Mucosa of stomach (tissue), 1 donor: ENCODE measurements around the gene ERG.

ENCODE experiments used
- H3K27me3 ChIP-seq: one replicate; pipeline ENCODE4 v1.7.0; 2013; ENCODE audit warnings: mild to moderate bottlenecking, low read length; ENCODE audit not compliant: control insufficient read depth, insufficient read depth
- H3K36me3 ChIP-seq: one replicate; pipeline ENCODE4 v1.7.0; 2013; ENCODE audit warnings: low read length; ENCODE audit not compliant: control insufficient read depth, insufficient read depth
- H3K4me1 ChIP-seq: one replicate; pipeline ENCODE4 v1.7.0; 2013; ENCODE audit warnings: mild to moderate bottlenecking, low read length; ENCODE audit not compliant: control insufficient read depth, insufficient read depth
- H3K4me3 ChIP-seq: one replicate; pipeline ENCODE4 v1.7.0; 2013; ENCODE audit warnings: low read length
- H3K9ac ChIP-seq: one replicate; pipeline ENCODE4 v1.7.0; 2013; ENCODE audit warnings: mild to moderate bottlenecking, low read length, moderate library complexity
- H3K9me3 ChIP-seq: one replicate; pipeline ENCODE4 v1.7.0; 2013; ENCODE audit warnings: mild to moderate bottlenecking, low read length, moderate library complexity; ENCODE audit not compliant: control insufficient read depth
- donor health status: Pancreatic carcinoma.

ERG gene

DNA sequence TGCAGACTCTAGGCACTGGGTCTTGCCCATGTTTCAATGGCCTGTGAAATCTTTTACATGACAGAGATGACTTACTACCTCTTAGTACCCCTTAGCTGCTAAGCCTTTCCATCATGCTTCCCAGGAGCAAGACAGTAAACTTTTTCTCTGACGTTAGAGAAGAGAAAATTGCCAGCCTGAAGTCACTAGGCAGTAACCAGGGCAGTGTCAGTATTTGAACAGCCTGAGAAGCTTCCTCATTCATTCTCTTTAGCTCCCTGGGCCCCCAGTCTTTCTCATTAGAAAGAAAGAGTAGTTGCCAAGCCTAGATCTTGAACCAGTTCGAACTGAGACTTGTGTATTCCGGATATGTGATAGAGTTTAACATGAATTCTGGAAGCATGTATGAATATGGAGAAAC, 99.2 kb downstream of the ERG start:
- no peaks in the 10 kb centered on the region for H3K27me3 ChIP-seq
- no peak overlapping the region for H3K4me3 ChIP-seq
- no peaks in the 10 kb centered on the region for H3K36me3 ChIP-seq
- H3K9me3 ChIP-seq: no peaks in the 10 kb centered on the region
- no peak overlapping the region for H3K9ac ChIP-seq
- H3K4me1 ChIP-seq: no peaks in the 10 kb centered on the region

DNA sequence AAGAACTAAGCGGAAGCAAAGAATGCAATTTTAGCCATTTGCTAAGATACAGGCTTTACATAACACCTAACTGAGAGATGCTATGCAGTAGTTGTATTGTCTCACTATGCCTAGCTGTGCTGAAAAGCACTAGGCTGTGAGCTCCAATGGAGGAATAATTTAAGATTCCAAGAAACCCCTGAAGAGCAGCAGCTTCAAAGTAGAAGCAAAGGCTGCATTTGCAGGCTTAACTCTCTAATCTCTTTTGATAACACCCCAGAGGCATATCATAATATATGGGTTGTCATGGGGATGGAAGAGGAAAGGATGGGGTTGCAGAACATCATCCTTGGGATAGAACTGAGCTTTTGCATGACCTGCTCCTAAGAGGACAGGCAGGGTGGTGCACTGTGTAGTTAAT, 102.0 kb downstream of the ERG start:
- H3K4me1 ChIP-seq: no peaks in the 10 kb centered on the region
- no peaks in the 10 kb centered on the region for H3K9me3 ChIP-seq
- no peak overlapping the region for H3K4me3 ChIP-seq
- H3K36me3 ChIP-seq: no peaks in the 10 kb centered on the region
- no peak overlapping the region for H3K9ac ChIP-seq
- H3K27me3 ChIP-seq: no peaks in the 10 kb centered on the region

DNA sequence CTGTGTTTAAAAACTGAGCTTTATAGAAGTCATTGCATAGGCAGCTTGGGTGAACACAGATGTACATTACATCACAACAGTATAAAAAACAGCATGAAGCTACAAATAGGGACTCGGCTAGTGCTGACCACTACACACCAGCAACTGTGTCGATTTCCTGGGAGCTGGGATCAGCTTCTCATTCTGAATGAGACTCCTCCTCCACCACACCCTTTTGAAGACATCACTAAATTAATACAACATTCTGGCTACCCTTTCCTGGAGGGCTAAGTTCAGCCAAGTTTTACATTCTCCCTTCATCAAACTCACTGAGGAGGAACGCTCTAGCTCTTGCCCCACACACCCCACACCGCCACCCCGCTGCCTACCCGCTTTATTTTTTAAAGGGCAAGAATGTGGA, 102.7 kb downstream of the ERG start:
- Histone ChIP-seq H3K4me1 (no peaks in the 10 kb centered on the region), H3K27me3 (no peaks in the 10 kb centered on the region), H3K36me3 (no peaks in the 10 kb centered on the region), H3K9me3 (no peaks in the 10 kb centered on the region), H3K9ac (no peak overlapping the region), H3K4me3 (no peak overlapping the region)

DNA sequence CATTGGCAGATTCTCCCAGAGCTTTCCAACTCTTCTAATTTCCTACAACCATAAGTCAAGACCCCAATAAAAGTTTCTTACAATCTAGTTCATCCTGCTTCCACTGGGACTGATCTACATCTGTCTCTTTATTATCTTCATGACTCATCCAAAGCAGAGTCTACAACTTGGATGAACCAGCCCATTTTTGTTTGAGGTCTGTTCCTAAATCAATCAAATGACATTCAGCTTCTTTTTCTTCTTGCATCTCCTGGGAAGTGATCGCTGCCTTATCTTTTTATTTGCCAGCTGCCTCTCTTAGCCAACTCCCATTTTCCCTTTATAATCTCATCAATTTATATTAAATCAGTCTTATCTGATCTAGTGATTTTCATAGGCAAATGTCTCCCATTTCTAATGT, 105.6 kb downstream of the ERG start:
- no peaks in the 10 kb centered on the region for H3K27me3 ChIP-seq
- H3K9me3 ChIP-seq: no peaks in the 10 kb centered on the region
- H3K9ac ChIP-seq: no peak overlapping the region
- no peaks in the 10 kb centered on the region for H3K36me3 ChIP-seq
- no peak overlapping the region for H3K4me3 ChIP-seq
- no peaks in the 10 kb centered on the region for H3K4me1 ChIP-seq

DNA sequence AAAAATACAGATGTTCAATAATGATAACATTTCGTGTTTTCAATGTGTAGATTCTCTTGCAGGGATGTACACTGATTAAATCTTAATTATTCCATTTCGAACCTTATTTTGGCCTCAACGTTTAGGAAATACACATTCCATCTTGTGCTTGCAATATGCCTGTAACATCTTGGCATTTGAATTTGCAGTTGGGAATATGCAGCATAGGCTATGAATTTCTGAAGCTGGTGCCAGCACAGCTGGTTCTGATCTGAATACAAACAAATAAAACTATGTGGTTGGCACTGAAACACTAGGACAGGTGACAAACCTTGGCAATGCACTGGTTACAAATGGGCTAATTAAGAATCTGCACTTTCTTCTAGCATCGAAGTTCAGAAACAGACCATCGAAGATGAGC, 108.4 kb downstream of the ERG start:
- Histone ChIP-seq H3K4me3 (no peak overlapping the region), H3K9ac (no peak overlapping the region), H3K4me1 (no peaks in the 10 kb centered on the region), H3K27me3 (peaks cover 3% of the 10 kb centered on the region), H3K9me3 (no peaks in the 10 kb centered on the region), H3K36me3 (no peaks in the 10 kb centered on the region)

DNA sequence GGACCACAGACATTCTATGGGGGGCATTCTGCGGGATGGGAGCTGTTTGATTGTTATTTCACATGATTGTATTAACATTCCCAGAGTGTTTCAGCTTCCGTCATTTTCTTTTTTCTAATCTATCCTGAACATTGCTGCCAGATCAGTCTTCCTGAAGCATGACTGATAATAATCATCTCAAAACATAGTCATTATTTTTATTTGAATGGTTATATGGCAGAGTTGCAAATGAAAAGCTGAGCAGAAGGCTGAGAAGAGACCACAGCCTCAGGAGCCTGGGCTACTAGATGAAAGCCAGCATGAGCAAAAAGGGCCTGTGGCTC, 109.0 kb downstream of the ERG start:
- H3K27me3 ChIP-seq: peaks cover 3% of the 10 kb centered on the region
- no peaks in the 10 kb centered on the region for H3K4me1 ChIP-seq
- no peaks in the 10 kb centered on the region for H3K9me3 ChIP-seq
- no peak overlapping the region for H3K4me3 ChIP-seq
- H3K9ac ChIP-seq: no peak overlapping the region
- no peaks in the 10 kb centered on the region for H3K36me3 ChIP-seq

DNA sequence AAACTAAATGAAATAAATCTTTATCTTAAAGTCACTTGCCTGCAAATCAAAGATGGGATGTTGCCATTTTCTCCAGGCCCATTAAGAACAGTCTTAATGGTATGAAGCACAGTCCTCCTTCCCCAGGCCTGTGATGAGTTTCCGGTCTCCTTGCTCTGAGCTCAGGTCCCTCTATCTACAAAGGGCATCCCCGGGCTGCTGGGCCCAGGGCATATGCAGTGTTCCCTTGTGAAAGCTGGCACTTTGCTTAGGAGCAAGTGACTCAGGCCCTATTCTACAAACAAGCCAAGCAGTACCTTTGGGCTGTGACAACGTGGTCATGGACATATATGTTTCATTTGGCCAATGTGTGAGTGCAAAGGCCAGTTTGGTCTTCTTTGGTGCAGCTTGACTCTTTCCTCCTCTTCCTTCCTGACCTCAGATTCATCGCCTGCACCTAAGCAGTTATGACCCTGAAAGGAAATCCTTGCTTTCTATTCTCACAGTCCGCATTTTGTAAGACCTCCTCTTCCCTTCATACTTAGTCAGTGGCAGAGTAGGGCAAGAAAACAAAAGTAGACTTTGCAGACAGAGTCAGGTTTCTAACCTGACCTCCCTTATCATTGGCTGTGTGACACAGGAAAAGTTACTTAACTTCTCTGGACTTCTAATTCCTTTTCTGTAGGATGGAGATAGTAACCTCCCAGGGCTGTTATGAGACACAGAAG, 109.5 kb downstream of the ERG start:
- no peak overlapping the region for H3K9ac ChIP-seq
- H3K4me1 ChIP-seq: no peaks in the 10 kb centered on the region
- no peaks in the 10 kb centered on the region for H3K36me3 ChIP-seq
- no peak overlapping the region for H3K4me3 ChIP-seq
- H3K27me3 ChIP-seq: peaks cover 3% of the 10 kb centered on the region
- H3K9me3 ChIP-seq: no peaks in the 10 kb centered on the region

DNA sequence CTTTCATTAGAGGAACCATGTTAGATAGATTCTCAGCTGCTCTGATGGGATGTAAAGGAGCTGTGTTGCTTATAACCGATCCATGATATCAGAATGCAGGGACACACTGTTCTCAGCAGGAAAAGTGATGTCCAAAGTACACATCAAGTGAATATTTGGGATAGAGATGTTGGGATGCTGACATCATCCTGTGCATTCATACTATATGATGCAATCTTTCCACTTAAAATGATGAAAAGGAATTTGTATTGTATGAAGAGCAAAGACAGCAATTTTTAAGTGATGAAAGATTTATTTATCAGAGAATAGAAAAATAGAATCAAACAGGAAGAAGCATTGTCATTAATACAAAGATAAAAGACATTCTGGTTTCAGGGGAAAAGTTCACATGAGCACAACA, 110.1 kb downstream of the ERG start:
- H3K4me3 ChIP-seq: no peak overlapping the region
- H3K9ac ChIP-seq: no peak overlapping the region
- no peaks in the 10 kb centered on the region for H3K4me1 ChIP-seq
- H3K27me3 ChIP-seq: peaks cover 3% of the 10 kb centered on the region
- H3K36me3 ChIP-seq: no peaks in the 10 kb centered on the region
- H3K9me3 ChIP-seq: no peaks in the 10 kb centered on the region

DNA sequence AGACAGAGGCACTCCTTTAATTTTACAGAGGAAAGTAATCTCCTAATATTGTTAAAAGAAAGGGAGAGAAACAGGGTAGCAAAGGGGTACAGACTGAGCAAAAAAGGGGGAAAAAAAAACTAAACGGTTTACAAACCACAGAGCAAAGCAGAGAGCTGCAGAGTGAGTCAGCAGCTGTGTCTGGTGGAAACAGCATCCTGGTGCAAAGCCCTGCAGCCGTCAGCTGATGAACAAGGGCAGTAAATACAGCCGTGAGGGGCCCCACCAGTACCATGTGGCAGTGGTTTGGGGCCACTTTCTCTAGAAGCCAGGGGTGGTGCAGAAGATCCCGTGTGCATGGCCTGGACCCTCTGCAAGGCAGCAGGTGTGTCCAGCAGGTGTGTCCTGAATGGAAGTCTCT, 111.3 kb downstream of the ERG start:
- no peak overlapping the region for H3K9ac ChIP-seq
- H3K4me1 ChIP-seq: no peaks in the 10 kb centered on the region
- H3K9me3 ChIP-seq: no peaks in the 10 kb centered on the region
- no peak overlapping the region for H3K4me3 ChIP-seq
- H3K36me3 ChIP-seq: no peaks in the 10 kb centered on the region
- peaks cover 3% of the 10 kb centered on the region for H3K27me3 ChIP-seq

DNA sequence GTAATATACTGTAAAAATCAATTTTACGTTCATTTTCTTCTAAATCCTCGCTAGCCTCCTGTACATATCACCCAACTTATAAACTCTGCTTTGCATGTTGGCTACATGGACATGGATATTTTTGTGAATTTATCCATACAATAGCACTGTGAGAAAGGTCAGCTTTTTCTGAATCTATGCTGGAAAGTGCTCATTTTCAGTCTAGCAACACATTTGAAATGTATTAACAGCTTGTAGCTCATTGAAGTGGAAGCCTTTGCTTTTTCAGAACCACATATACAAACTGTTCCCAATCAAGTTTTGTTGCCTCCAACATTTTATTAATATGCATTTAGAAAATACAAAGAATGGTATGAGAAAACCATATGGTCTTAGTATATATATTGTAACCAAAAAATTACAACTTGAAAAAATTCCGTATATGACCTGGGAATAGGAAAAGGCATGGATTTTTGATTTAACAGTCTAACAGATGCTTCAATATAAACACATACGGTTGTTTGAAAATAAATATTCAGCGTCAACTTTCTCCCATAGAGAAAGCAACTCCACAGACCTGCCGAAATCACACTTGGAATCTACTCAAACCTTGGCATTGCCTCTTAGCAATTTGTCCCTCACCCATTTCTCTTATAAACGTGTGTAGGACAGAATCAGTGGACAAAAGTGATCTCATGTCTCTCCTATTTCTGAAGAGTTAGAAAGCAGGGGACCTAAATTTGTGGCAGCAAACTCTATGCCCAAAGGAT, 112.7 kb downstream of the ERG start:
- H3K4me1 ChIP-seq: no peaks in the 10 kb centered on the region
- H3K27me3 ChIP-seq: peaks cover 3% of the 10 kb centered on the region
- H3K9me3 ChIP-seq: no peaks in the 10 kb centered on the region
- H3K9ac ChIP-seq: no peak overlapping the region
- no peaks in the 10 kb centered on the region for H3K36me3 ChIP-seq
- no peak overlapping the region for H3K4me3 ChIP-seq

DNA sequence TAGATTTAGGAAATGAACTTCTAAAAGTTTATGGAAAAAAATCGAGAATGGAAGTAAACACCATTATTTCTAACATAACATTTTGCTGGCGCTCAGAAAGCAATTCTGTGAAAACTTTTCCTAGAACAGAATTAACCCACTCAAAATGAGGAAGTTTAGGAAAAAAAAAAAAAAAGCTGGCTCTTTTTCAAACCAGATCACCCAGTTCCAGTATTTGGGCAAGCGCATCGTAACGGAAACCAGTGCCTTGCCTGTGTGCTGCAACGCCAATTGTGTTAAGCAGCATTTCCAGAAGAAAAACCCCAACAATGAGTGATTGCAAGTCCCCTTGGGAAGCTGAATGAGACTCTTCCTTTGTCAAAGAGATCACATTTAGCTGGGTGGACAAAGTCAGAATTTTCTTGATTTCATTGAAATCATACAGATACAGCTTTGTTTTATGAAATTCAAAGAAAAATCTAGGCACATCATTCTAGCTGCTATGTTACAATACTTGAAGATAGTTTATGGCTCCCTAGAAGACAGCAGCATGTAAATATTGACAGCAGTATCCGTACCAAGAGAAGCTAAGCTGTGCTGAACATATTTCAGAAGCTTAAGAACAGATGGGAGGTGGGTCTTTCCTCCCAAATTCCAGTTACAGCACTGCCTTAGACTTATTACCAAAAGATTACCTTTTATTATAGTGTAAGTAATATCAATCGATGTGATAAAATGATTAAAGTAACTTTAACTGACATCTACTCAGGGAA, 113.4 kb downstream of the ERG start:
- Histone ChIP-seq H3K9me3 (no peaks in the 10 kb centered on the region), H3K4me3 (no peak overlapping the region), H3K9ac (no peak overlapping the region), H3K36me3 (no peaks in the 10 kb centered on the region), H3K27me3 (peaks cover 3% of the 10 kb centered on the region), H3K4me1 (no peaks in the 10 kb centered on the region)

DNA sequence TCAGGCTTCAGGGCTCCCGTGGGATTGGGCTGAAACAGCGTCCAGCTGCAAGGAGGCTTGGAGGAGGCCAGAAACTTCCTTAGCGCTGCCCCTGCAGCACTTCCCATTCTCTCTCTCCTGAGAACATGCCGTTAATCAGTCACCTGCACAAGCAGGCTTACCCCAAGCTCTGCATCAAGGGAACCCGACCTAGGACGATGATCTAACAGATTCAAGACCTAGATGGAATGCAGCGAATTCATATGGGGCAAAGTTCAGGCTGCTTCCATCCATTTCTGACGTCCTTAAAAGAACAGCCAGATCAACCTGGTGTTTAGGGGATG, 114.1 kb downstream of the ERG start:
- Histone ChIP-seq H3K9me3 (no peaks in the 10 kb centered on the region), H3K4me1 (no peaks in the 10 kb centered on the region), H3K4me3 (no peak overlapping the region), H3K36me3 (no peaks in the 10 kb centered on the region), H3K27me3 (peaks cover 3% of the 10 kb centered on the region), H3K9ac (no peak overlapping the region)
